OCI-LY1 (cell line): ENCODE results near the gene ROBO1.

Source experiments
- H2AFZ ChIP-seq: fragments of 200-600 bp; sonication (generic), shearing (Covaris generic); 2 replicates; pipeline ENCODE4 v1.6.0; 2014; ENCODE audit warnings: antibody characterized with exemption, mild to moderate bottlenecking, low read length
- H3F3A ChIP-seq: fragments of 200-600 bp; sonication (generic), shearing (Covaris generic); 2 replicates; pipeline ENCODE4 v1.6.0; 2014; ENCODE audit warnings: mild to moderate bottlenecking, antibody characterized with exemption, low read length, moderate library complexity; ENCODE audit not compliant: insufficient read depth
- H3K27ac ChIP-seq: fragments of 200-600 bp; sonication (generic); 2 replicates; pipeline ENCODE4 v1.5.1; 2014; ENCODE audit warnings: low read length, mixed run types, mild to moderate bottlenecking, low read depth; ENCODE audit not compliant: poor library complexity, severe bottlenecking
- H3K27me3 ChIP-seq: fragments of 200-600 bp; sonication (generic); 2 replicates; pipeline ENCODE4 v1.6.0; 2014; ENCODE audit warnings: antibody characterized with exemption, mild to moderate bottlenecking, low read length, moderate library complexity; ENCODE audit not compliant: insufficient read depth
- H3K36me3 ChIP-seq: fragments of 200-600 bp; sonication (generic); 2 replicates; pipeline ENCODE4 v1.6.1; 2014; ENCODE audit warnings: mild to moderate bottlenecking, antibody characterized with exemption, low read length, moderate library complexity, mixed read lengths; ENCODE audit not compliant: insufficient read depth
- H3K4me1 ChIP-seq: fragments of 200-600 bp; sonication (generic); 2 replicates; pipeline ENCODE4 v1.5.1; 2014; ENCODE audit warnings: mild to moderate bottlenecking, low read length, moderate library complexity; ENCODE audit not compliant: insufficient read depth, severe bottlenecking
- H3K4me2 ChIP-seq: fragments of 200-600 bp; sonication (generic), shearing (Covaris generic); 2 replicates; pipeline ENCODE4 v1.6.1; 2014; ENCODE audit warnings: low read length
- H3K4me3 ChIP-seq: fragments of 200-600 bp; sonication (generic); 2 replicates; pipeline ENCODE4 v1.5.1; 2014; ENCODE audit warnings: low read length, low read depth, mild to moderate bottlenecking, mixed read lengths; ENCODE audit not compliant: poor library complexity, severe bottlenecking
- H3K79me2 ChIP-seq: fragments of 200-600 bp; shearing (Covaris generic); 2 replicates; pipeline ENCODE4 v1.6.1; 2016; ENCODE audit warnings: mixed run types, low read length, mixed read lengths; ENCODE audit not compliant: insufficient read depth
- H3K9ac ChIP-seq: fragments of 200-600 bp; sonication (generic), shearing (Covaris generic); 2 replicates; pipeline ENCODE4 v1.6.1; 2014; ENCODE audit warnings: mild to moderate bottlenecking, low read length, mixed read lengths
- H3K9me2 ChIP-seq: fragments of 200-600 bp; sonication (generic), shearing (Covaris generic); 2 replicates; pipeline ENCODE4 v1.6.1; 2014; ENCODE audit warnings: low read depth, mild to moderate bottlenecking, low read length, mixed read lengths
- H3K9me3 ChIP-seq: fragments of 200-600 bp; shearing (Covaris generic); 2 replicates; pipeline ENCODE4 v1.6.1; 2014; ENCODE audit warnings: low read length, mixed read lengths
- H4K20me1 ChIP-seq: fragments of 200-600 bp; sonication (generic), shearing (Covaris generic); 2 replicates; pipeline ENCODE4 v1.6.0; 2016; ENCODE audit warnings: mild to moderate bottlenecking, low read length; ENCODE audit not compliant: insufficient read depth
- CTCF ChIP-seq: fragments of 200-600 bp; sonication (generic), shearing (Covaris generic); IDR thresholded peaks from 2 replicates; pipeline ENCODE4 v1.5.1; 2017; ENCODE audit warnings: mild to moderate bottlenecking, antibody characterized with exemption, low read length, moderate library complexity, mixed read lengths
- EZH2 ChIP-seq: fragments of 200-600 bp; sonication (generic), shearing (Covaris generic); IDR thresholded peaks from 2 replicates; pipeline ENCODE4 v1.8.0; 2017; ENCODE audit warnings: borderline replicate concordance, mixed run types, mild to moderate bottlenecking, antibody characterized with exemption, low read length, moderate library complexity, mixed read lengths

The ROBO1 gene

GRCh38 chr3:79066481-79066880 lies 701.3 kb downstream of the ROBO1 start:
- Histone ChIP-seq H3K27me3 (no peaks in the 10 kb centered on the region), H3K4me1 (no peaks in the 10 kb centered on the region), H2AFZ (no peak overlapping the region), H3K4me2 (no peak overlapping the region), H3K27ac (no peak overlapping the region), H3F3A (no peaks in the 10 kb centered on the region), H4K20me1 (no peaks in the 10 kb centered on the region), H3K9me2 (no peaks in the 10 kb centered on the region), H3K36me3 (no peaks in the 10 kb centered on the region), H3K79me2 (no peaks in the 10 kb centered on the region), H3K9ac (no peak overlapping the region), H3K9me3 (no peaks in the 10 kb centered on the region), H3K4me3 (no peak overlapping the region)
- TF ChIP-seq CTCF (no peak), EZH2 (no peak)

GRCh38 chr3:79063624-79064023 lies 704.2 kb downstream of the ROBO1 start:
- Histone ChIP-seq H3F3A (no peaks in the 10 kb centered on the region), H3K9me3 (no peaks in the 10 kb centered on the region), H3K4me1 (no peaks in the 10 kb centered on the region), H3K36me3 (no peaks in the 10 kb centered on the region), H3K79me2 (no peaks in the 10 kb centered on the region), H3K4me3 (no peak overlapping the region), H4K20me1 (no peaks in the 10 kb centered on the region), H3K9me2 (no peaks in the 10 kb centered on the region), H3K27ac (no peak overlapping the region), H3K9ac (no peak overlapping the region), H3K4me2 (no peak overlapping the region), H2AFZ (no peak overlapping the region), H3K27me3 (no peaks in the 10 kb centered on the region)
- TF ChIP-seq CTCF = no peak

GRCh38 chr3:79057756-79058155 lies 710.0 kb downstream of the ROBO1 start:
- Histone ChIP-seq H3K4me1 (no peaks in the 10 kb centered on the region), H2AFZ (no peak overlapping the region), H3K79me2 (no peaks in the 10 kb centered on the region), H3K4me3 (no peak overlapping the region), H3K9me3 (no peaks in the 10 kb centered on the region), H3K9me2 (no peaks in the 10 kb centered on the region), H4K20me1 (no peaks in the 10 kb centered on the region), H3K27me3 (no peaks in the 10 kb centered on the region), H3K4me2 (no peak overlapping the region), H3K9ac (no peak overlapping the region), H3K36me3 (no peaks in the 10 kb centered on the region), H3K27ac (no peak overlapping the region), H3F3A (no peaks in the 10 kb centered on the region)
- TF ChIP-seq EZH2 = no peak
- TF ChIP-seq CTCF = no peak
